ENCODE data around the gene ASGR1. TPM values are rescaled to one million over a fixed set of nuclear protein-coding genes. Genes with fewer than 3 reads are reported as not detected.

ASGR1 gene
- total and polyA plus RNA-seq, 2 of the 4 experiments (the other 2 are of a cell fraction), result 1.3 to 3.8 TPM

- Histone ChIP-seq H3K4me3 (ENCODE audit: insufficient read depth, low read depth, low read length) (no peak overlapping the region), H4K20me1 (ENCODE audit: insufficient read depth, low read length) (no peaks in the 10 kb centered on the region), H4K8ac (ENCODE audit: low read depth in 2 of 2, low read length in 2 of 2) (no peak overlapping the region), H2BK5ac (ENCODE audit: low read depth, low read length, poor library complexity, severe bottlenecking) (no peak overlapping the region), H3K4me2 (ENCODE audit: low read depth, low read length) (no peak overlapping the region), H2BK120ac (ENCODE audit: low read depth, low read length) (no peak overlapping the region), H3K27ac (ENCODE audit: insufficient read depth, low read length) (no peak overlapping the region), H2AK5ac (ENCODE audit: low read depth, low read length) (no peak overlapping the region), H3K14ac (replicated peaks; ENCODE audit: low read depth, low read length) (no peak overlapping the region), H3K23ac (ENCODE audit: low read depth, low read length) (no peak overlapping the region), H3K27me3 (ENCODE audit: control insufficient read depth, insufficient read depth, low read length) (peaks cover 39% of the 10 kb centered on the region), H3K36me3 (ENCODE audit: control insufficient read depth, insufficient read depth, low read length) (no peaks in the 10 kb centered on the region), H3K79me1 (ENCODE audit: low read depth in 1 of 2, low read length in 2 of 2) (no peaks in the 10 kb centered on the region), H3K4me1 (ENCODE audit: control insufficient read depth, insufficient read depth, low read length) (no peaks in the 10 kb centered on the region), H2AK9ac (replicated peaks; ENCODE audit: low read depth, low read length, poor library complexity) (no peak overlapping the region), H4K91ac (ENCODE audit: insufficient read depth, low read depth, low read length) (no peak overlapping the region), H3K56ac (ENCODE audit: extremely low read depth, insufficient read depth, low read length) (no peak overlapping the region), H2AFZ (replicated peaks; ENCODE audit: low read length, poor library complexity) (no peak overlapping the region), H3K9me3 (ENCODE audit: control insufficient read depth, insufficient read depth, low read length) (no peaks in the 10 kb centered on the region), H2BK20ac (ENCODE audit: low read depth, low read length) (no peak overlapping the region), H2BK15ac (ENCODE audit: low read depth, low read length) (no peak overlapping the region), H3K9ac (ENCODE audit: low read depth, low read length) (no peak overlapping the region), H4K5ac (ENCODE audit: low read depth, low read length) (no peak overlapping the region), H3K4ac (ENCODE audit: low read depth, low read length) (no peak overlapping the region), H3K9me1 (ENCODE audit: insufficient read depth, low read length) (no peaks in the 10 kb centered on the region), H3K18ac (ENCODE audit: low read depth, low read length) (no peak overlapping the region)
- ChIA-PET POLR2A (ENCODE audit: unreplicated experiment) (no interaction called here), CTCF (interaction anchor here (1.6 kb wide), 1 partner anchor 23 kb away, joined by 3 read pairs; no protein-coding TSS in a partner anchor)
- intact Hi-C loops (cut with micrococcal nuclease) (no loop called here), in situ Hi-C loops (cut with MboI; ENCODE audit: low sequenced_read_pairs) (loop anchor here (25.0 kb wide), 1 partner anchor 217 kb away; no protein-coding TSS in a partner anchor), dilution Hi-C loops (cut with HindIII; ENCODE audit: low sequenced_read_pairs, unreplicated experiment) (no loop called here)
- ATAC-seq (ENCODE audit: low read depth) (no peak), DNase-seq (no peak)
- no TSS peak for BruUV-seq (replicated peaks)
- no peak for TF ChIP-seq SMC3 (IDR thresholded peaks at IDR 0.05; ENCODE audit: low read depth, low read length)
- TF ChIP-seq USF2 (IDR thresholded peaks at IDR 0.05; ENCODE audit: low read depth, low read length), result no peak
- TF ChIP-seq BHLHE40 (IDR thresholded peaks at IDR 0.05; ENCODE audit: low read depth, low read length), result no peak
- no peak for TF ChIP-seq POLR2A (IDR thresholded peaks at IDR 0.05; ENCODE audit: low read depth, low read length)
- TF ChIP-seq RFX5 (IDR thresholded peaks at IDR 0.05; ENCODE audit: low read depth, low read length), result no peak
- TF ChIP-seq MXI1 (IDR thresholded peaks at IDR 0.05; ENCODE audit: borderline replicate concordance, low read depth, low read length), result no peak
- no peak for TF ChIP-seq RAD21 (IDR thresholded peaks at IDR 0.05; ENCODE audit: low read length)
- no peak for TF ChIP-seq ELK1 (IDR thresholded peaks at IDR 0.05; ENCODE audit: borderline replicate concordance, low read depth, low read length)
- TF ChIP-seq CTCF (conservative IDR thresholded peaks at IDR 0.05; ENCODE audit: low read depth, low read length), result no peak
- no peak for TF ChIP-seq RCOR1 (IDR thresholded peaks at IDR 0.05; ENCODE audit: insufficient replicate concordance, low read length)
- TF ChIP-seq NFE2L2 (IDR thresholded peaks at IDR 0.05; ENCODE audit: low read depth, low read length), result no peak
- no peak for TF ChIP-seq MAZ (IDR thresholded peaks at IDR 0.05; ENCODE audit: borderline replicate concordance, low read depth, low read length)
- TF ChIP-seq CHD1 (IDR thresholded peaks at IDR 0.05; ENCODE audit: low read depth, low read length), result no peak
- no peak for TF ChIP-seq MAFK (IDR thresholded peaks at IDR 0.05; ENCODE audit: low read depth, low read length)
- no peak for TF ChIP-seq CEBPB (IDR thresholded peaks at IDR 0.05; ENCODE audit: low read depth, low read length)
- no peak for TF ChIP-seq FOS (IDR thresholded peaks at IDR 0.05; ENCODE audit: low read depth, low read length)
- WGBS, 2 experiments (ENCODE audit: extremely low coverage in 2 of 2, insufficient read length in 1 of 2), result 74% methylated on average over 5 of the region's 8 CpGs; no CpG with 5 or more reads in 1 of the 2 experiments
Observed at GRCh38 chr17:7129311-7129710, 49.9 kb downstream of the ASGR1 start.
